ENCODE results near the gene HMGN2.

DNA sequence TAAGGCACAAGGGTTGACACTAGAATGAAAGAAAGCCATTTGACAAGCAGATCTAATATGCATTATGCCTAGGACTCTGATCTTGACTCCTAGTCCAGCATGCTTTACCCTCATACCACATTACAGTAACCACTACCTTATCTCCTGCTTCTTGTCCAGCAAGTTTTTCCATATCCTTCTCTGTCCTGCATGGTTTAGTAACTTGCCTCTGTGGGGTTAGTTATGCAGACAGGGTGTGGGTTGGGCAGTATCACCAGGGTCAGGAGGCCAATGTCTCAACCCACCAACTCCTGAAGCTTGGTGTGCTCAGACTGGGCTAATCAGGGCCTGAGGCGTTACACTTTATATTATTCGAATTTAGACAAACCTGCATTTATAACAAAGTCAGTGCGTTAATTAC is 21.3 kb upstream of the HMGN2 start:
- TF ChIP-seq EZH2 (IDR thresholded peaks at IDR 0.05; ENCODE audit: borderline replicate concordance, low read length) (no peak), CTCF (conservative IDR thresholded peaks at IDR 0.05 in 1 of 2, IDR thresholded peaks at IDR 0.05 in 1 of 2; ENCODE audit: extremely low read depth in 1 of 2, insufficient read depth in 1 of 2, low read depth in 1 of 2, low read length in 2 of 2) (no peak)
